GM18520 (cell line): ENCODE data around the gene PGS1.
"Not testable (repeated sequence)": the region's sequence is repeated elsewhere in the genome, so short reads cannot be mapped to it uniquely, and the experiment has no call there.

ENCODE experiments used
- ATAC-seq: cut with Tn5 transposase; IDR thresholded peaks from one replicate; pipeline ENCODE4 v1.9.1; 2021; ENCODE audit not compliant: unreplicated experiment

Gene PGS1, protein sequence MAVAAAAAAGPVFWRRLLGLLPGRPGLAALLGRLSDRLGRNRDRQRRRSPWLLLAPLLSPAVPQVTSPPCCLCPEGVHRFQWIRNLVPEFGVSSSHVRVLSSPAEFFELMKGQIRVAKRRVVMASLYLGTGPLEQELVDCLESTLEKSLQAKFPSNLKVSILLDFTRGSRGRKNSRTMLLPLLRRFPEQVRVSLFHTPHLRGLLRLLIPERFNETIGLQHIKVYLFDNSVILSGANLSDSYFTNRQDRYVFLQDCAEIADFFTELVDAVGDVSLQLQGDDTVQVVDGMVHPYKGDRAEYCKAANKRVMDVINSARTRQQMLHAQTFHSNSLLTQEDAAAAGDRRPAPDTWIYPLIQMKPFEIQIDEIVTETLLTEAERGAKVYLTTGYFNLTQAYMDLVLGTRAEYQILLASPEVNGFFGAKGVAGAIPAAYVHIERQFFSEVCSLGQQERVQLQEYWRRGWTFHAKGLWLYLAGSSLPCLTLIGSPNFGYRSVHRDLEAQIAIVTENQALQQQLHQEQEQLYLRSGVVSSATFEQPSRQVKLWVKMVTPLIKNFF

GRCh38 chr17:78378225-78379130 lies at the start of gene PGS1:
TSS of gene PGS1 (plus strand) at chr17:78378649. CDS start at chr17:78378666, 17 bp downstream.
- peak; percentile 52 for ATAC-seq

GRCh38 chr17:78329263-78330059 lies 49.0 kb upstream of the PGS1 start:
- ATAC-seq = no peak

DNA sequence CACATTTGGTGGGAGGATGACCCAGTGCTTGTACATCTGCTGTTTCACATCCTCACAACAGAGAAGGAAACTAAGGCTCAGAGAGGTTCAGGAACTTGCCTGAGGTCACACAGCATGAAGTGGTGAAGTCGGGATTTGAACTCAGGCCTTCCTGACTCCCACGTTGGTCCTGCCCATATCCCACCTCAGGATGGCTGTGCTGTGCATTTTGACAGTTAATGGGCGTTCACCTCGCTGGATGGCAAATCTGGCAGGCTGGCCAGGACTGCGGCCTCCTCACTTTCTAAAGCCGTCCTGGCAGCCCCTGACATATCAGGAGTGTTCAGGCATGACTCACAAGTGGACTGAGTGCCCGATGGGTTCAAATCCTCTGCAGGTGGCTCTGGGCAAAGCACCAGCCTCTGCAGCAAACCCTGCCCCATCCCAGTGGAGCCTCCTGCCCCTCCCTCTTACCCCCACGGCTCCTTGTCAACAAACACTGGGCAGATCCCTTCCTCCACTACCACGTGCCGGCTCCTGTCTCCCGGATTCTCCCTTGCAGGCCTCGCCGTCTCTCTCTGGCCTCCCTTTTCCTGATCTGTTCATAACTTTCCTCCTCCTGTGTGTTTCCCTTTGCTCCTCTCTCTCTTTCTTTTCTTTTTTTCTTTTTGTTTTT lies 47.8 kb upstream of the PGS1 start:
- ATAC-seq = no peak

- not testable (repeated sequence) for ATAC-seq
Observed at GRCh38 chr17:78331355-78331754, 47.1 kb upstream of the PGS1 start.

DNA sequence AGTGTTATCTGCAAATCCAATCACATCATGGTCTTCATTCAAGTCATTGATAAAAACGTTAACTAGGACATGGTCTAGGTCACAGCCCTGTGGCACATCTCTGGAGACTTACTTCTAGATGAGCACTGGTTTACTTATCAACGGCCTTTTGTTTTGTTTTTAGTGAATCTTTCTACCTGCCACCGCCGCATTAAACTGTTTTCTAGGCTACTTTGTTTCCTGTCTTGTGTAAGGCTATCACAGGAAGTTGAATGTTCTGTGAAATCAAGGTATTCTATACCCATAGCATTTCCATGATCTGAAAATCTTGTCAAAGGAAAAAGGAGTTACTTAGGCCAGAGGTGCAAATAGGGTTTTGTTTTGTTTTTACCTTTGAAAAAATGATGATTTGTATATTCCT lies 45.5 kb upstream of the PGS1 start:
- ATAC-seq = no peak

- ATAC-seq = no peak
Observed at GRCh38 chr17:78335209-78335608, 43.2 kb upstream of the PGS1 start.

- peak; percentile 33 for ATAC-seq
Observed at GRCh38 chr17:78337244-78338109, 41.0 kb upstream of the PGS1 start.

DNA sequence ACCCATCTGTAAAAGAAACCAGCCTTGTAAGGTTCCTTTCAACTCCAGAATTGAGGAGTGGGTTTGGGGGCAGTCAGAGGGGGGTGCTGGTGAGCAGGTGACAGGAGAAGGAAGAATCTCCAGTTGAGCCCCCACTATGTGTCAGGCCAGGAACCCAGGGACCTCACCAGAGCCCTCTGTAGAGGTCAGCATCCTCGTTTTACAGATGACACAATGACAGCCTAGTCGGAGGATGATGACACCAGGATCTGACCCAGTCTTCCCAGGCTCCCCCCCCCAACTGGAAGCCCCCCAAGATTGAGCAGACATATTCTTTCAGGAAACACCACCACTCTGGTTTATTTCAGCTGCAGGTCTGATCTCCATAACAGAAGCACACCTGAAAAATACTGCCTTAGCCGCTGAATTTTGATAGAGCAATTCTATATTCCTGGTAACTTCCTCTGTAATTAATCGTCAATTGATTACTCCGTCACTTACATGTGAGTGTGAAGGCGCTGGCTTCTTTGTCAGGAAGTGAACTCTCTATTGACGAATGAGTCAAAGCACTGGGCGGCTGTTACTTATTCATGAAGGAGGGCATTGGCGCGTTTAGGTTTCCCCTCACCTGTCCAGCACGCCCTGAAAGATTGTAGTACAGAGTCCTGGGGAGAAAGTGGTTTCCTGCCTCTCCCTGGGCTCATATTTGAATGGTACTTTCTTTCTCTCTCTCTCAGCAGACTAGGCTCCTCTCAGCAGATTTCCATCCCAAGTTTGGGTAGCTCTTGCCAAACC lies 39.8 kb upstream of the PGS1 start:
- ATAC-seq = no peak

GRCh38 chr17:78340183-78340955 lies 38.1 kb upstream of the PGS1 start:
- ATAC-seq = no peak

- ATAC-seq = no peak
Observed at GRCh38 chr17:78341559-78342448, 36.6 kb upstream of the PGS1 start.

- no peak for ATAC-seq
Observed at GRCh38 chr17:78342449-78343186, 35.8 kb upstream of the PGS1 start.

GRCh38 chr17:78343187-78343542 lies 35.3 kb upstream of the PGS1 start:
- no peak for ATAC-seq

DNA sequence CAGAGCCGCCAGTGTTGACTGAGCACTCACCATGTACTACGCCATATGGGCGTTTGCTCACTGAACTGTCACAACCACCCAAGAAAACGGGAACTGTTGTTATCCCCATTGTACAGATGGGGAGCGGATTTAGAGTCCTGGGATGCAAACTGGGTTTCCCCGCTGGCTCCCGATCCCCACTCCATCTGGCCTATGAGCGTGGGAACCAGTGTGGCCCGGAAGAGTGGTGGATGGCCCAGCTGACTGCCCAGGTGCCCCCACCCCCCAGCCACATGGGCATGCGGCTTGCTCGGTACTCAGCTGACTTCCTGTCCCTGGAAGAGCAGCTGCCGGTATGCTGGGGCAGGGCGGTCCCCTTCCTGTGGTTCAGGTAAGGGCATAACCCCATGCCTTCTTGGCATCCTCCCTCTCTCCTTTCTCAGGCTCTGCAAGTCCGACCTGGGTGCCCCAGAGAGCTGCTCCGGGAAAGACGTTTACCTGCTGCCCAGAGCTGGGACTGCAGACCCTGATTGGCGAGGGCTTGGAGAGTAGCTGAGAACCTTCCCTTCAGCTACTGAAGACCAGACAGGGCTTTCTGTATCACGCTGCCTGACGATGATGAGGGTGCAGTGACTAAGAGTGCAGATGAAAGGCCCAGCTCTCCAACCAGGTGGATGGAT lies 34.8 kb upstream of the PGS1 start:
- ATAC-seq = no peak

- ATAC-seq = no peak
Observed at GRCh38 chr17:78344666-78345065, 33.8 kb upstream of the PGS1 start.

DNA sequence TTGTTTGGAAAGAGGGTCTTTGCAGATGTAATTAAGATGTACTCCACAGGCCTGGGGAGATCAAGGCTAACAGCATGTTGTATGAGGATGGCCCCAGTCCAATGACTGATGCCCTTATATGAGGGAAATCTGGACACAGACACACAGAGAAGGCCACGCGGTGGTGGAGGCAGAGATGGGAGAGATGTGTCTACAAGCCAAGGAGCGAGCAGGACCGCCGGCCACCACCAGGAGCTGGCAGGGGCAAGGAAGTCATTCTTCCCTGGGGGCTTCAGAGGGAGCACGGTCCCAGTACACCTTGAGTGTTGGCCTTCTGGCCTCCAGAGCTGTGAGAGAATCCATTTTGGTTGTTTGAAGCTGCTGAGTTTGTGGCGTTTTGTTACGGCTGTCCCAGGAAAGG lies 33.3 kb upstream of the PGS1 start:
- no peak for ATAC-seq
